HepG2 (cell line): ENCODE measurements around the gene SGMS1. TPM values are rescaled to one million over a fixed set of nuclear protein-coding genes. Genes with fewer than 3 reads are reported as not detected.

Source experiments
- ATAC-seq: fragments of 200-7000 bp; cut with Tn5 transposase; 3 replicates; pipeline ENCODE4 v1.9.1; 2020; ENCODE audit warnings: mild to moderate bottlenecking, moderate library complexity
- BruUV-seq: library from RNA; stranded (reverse); fragments of 400-500 nt; replicated peaks from 2 replicates; lab custom pipeline; 2021; lab: Mats Ljungman, UMichigan
- CTCF ChIA-PET: fragments of 300-600 bp; formaldehyde crosslinking; extraction: SDS; loops from one replicate; lab custom pipeline; 2021; ENCODE audit warnings: low total read pairs, inconsistent platforms, low intra/inter-chr PET ratio; lab: Yijun Ruan, JAX
- POLR2A ChIA-PET: fragments of 350-600 bp; sonication (Branson Sonifier 250); formaldehyde crosslinking; loops from one replicate; lab custom pipeline; 2020; ENCODE audit warnings: antibody characterized with exemption, inconsistent platforms; lab: Yijun Ruan, JAX
- DNase-seq: peaks from one replicate; pipeline ENCODE4 v3.0.0-alpha.2; 2015; ENCODE audit warnings: low spot score
- FAIRE-seq: peaks from 3 replicates; lab custom pipeline; 2011; peaks lifted over from hg19 to GRCh38; lab: Jason Lieb, UNC
- H2AFZ ChIP-seq: one replicate; pipeline ENCODE4 v1.6.1; 2011; ENCODE audit warnings: low read length, inconsistent platforms
- H3K27ac ChIP-seq: fragments of 300-600 bp; 3 replicates; pipeline ENCODE4 v1.8.0; 2011; ENCODE audit warnings: mixed run types, mild to moderate bottlenecking, mixed read lengths, low read length, inconsistent platforms; ENCODE audit not compliant: insufficient read depth; ENCODE audit errors: extremely low read length
- H3K27me3 ChIP-seq, 2 experiments: fragments of 200-600 bp in 1 of 2; 2 replicates in 1 of 2; 3 replicates in 1 of 2; pipeline versions ENCODE4 v1.6.0 to v1.8.0; 2011; ENCODE audit warnings: low read length in 2 of 2, mild to moderate bottlenecking in 2 of 2, moderate library complexity in 2 of 2, inconsistent platforms in 1 of 2; ENCODE audit not compliant: insufficient read depth in 2 of 2, control insufficient read depth in 1 of 2
- H3K36me3 ChIP-seq, 2 experiments: fragments of 200-600 bp in 1 of 2; replicated peaks in 1 of 2; 2 replicates in 1 of 2; 3 replicates in 1 of 2; pipeline versions ENCODE4 v1.5.1 to v1.8.0; 2011; ENCODE audit warnings: low read length in 2 of 2, inconsistent platforms in 1 of 2; ENCODE audit not compliant: insufficient read depth in 2 of 2, control insufficient read depth in 1 of 2
- H3K4me1 ChIP-seq: 2 replicates; pipeline ENCODE4 v1.5.1; 2012; ENCODE audit warnings: low read length, inconsistent platforms; ENCODE audit not compliant: insufficient read depth
- H3K4me2 ChIP-seq: 2 replicates; pipeline ENCODE4 v1.6.0; 2011; ENCODE audit warnings: low read depth, low read length, inconsistent platforms
- H3K4me3 ChIP-seq, 3 experiments: fragments of 200-600 bp in 1 of 3; sonication (generic), shearing (Covaris generic) in 1 of 3; replicated peaks in 1 of 3; 2 replicates each; pipeline ENCODE4 v1.5.1; 2011 to 2016; ENCODE audit warnings: low read length in 3 of 3, inconsistent platforms in 2 of 3, low read depth in 2 of 3, mild to moderate bottlenecking in 2 of 3, control low read depth in 1 of 3, mixed read lengths in 1 of 3; ENCODE audit not compliant: insufficient read depth in 1 of 3
- H3K79me2 ChIP-seq: one replicate; pipeline ENCODE4 v1.6.1; 2011; ENCODE audit warnings: low read length, inconsistent platforms; ENCODE audit not compliant: insufficient read depth
- H3K9ac ChIP-seq: 2 replicates; pipeline ENCODE4 v1.6.0; 2011; ENCODE audit warnings: mild to moderate bottlenecking, low read depth, low read length, inconsistent platforms; ENCODE audit not compliant: insufficient read depth
- H3K9me3 ChIP-seq: 2 replicates; pipeline ENCODE4 v1.5.1; 2012; ENCODE audit warnings: mild to moderate bottlenecking, low read length
- H4K20me1 ChIP-seq: 2 replicates; pipeline ENCODE4 v1.6.0; 2011; ENCODE audit warnings: inconsistent platforms, mild to moderate bottlenecking, low read length, moderate library complexity; ENCODE audit not compliant: insufficient read depth
- HDAC2 ChIP-seq: sonication (generic); formaldehyde crosslinking; IDR thresholded peaks from 2 replicates; pipeline ENCODE4 v1.4.0; 2020; ENCODE audit warnings: missing genetic modification reagents
- HNF4A ChIP-seq: sonication (generic); formaldehyde crosslinking; IDR thresholded peaks from 2 replicates; pipeline ENCODE4 v1.4.0; 2020; ENCODE audit warnings: missing genetic modification reagents
- KDM1A ChIP-seq: IDR thresholded peaks from 2 replicates; pipeline ENCODE4 v1.6.1; 2016; ENCODE audit warnings: missing compliant biosample characterization
- RCOR2 ChIP-seq: IDR thresholded peaks from 2 replicates; pipeline ENCODE4 v1.6.1; 2016; ENCODE audit warnings: missing biosample characterization, missing genetic modification reagents
- SALL1 ChIP-seq: sonication (generic); formaldehyde crosslinking; IDR thresholded peaks from 2 replicates; pipeline ENCODE4 v1.8.0; 2022; ENCODE audit warnings: mild to moderate bottlenecking, missing genetic modification reagents
- SOX13 ChIP-seq, 3 experiments: fragments of 450-650 bp in 1 of 3; sonication (generic) in 1 of 3; formaldehyde crosslinking in 1 of 3; IDR thresholded peaks in 2 of 3; conservative IDR thresholded peaks in 1 of 3; 2 replicates each; pipeline versions ENCODE4 v1.5.0 to v1.6.1; 2016 to 2020; ENCODE audit warnings: antibody characterized with exemption in 1 of 3, mild to moderate bottlenecking in 1 of 3, missing compliant biosample characterization in 1 of 3, missing genetic modification reagents in 1 of 3, moderate library complexity in 1 of 3
- TEAD3 ChIP-seq: optimal IDR thresholded peaks from 2 replicates; pipeline ENCODE3; 2016; ENCODE audit warnings: borderline replicate concordance
- YY1 ChIP-seq: IDR thresholded peaks from 2 replicates; pipeline ENCODE4 v1.6.1; 2011; ENCODE audit warnings: low read length, low read depth, moderate library complexity, mild to moderate bottlenecking; ENCODE audit not compliant: insufficient read depth, insufficient replicate concordance
- ZBTB33 ChIP-seq: sonication (generic); formaldehyde crosslinking; IDR thresholded peaks from 2 replicates; pipeline ENCODE4 v1.4.0; 2020; ENCODE audit warnings: missing genetic modification reagents
- ZBTB4 ChIP-seq: sonication (generic); formaldehyde crosslinking; IDR thresholded peaks from 2 replicates; pipeline ENCODE4 v1.4.0; 2020; ENCODE audit warnings: missing genetic modification reagents, mild to moderate bottlenecking, borderline replicate concordance
- ZMYM3 ChIP-seq: sonication (generic); formaldehyde crosslinking; IDR thresholded peaks from 2 replicates; pipeline ENCODE4 v1.5.1; 2020; ENCODE audit warnings: mild to moderate bottlenecking, missing genetic modification reagents
- ZNF691 ChIP-seq: sonication (generic); formaldehyde crosslinking; IDR thresholded peaks from 2 replicates; pipeline ENCODE4 v1.4.0; 2020; ENCODE audit warnings: missing genetic modification reagents, low read depth, mild to moderate bottlenecking, borderline replicate concordance
- ZNF768 ChIP-seq: sonication (generic); formaldehyde crosslinking; IDR thresholded peaks from 2 replicates; pipeline ENCODE4 v1.4.0; 2020; ENCODE audit warnings: missing genetic modification reagents
- WGBS: methylation state at CpG from one replicate; pipeline ENCODE4 v1.1.6; 2017; ENCODE audit warnings: low lambda C conversion rate; 5-methylcytosine and 5-hydroxymethylcytosine counted together
- in situ Hi-C: cut with HindIII; loops from 2 replicates; pipeline ENCODE4 v1.10.0; 2017; ENCODE audit warnings: low pct_unique_long_range_greater_than_20kb; ENCODE audit not compliant: extremely low pct_ligation_motif_present
- intact Hi-C: fragments of 100-400 bp; cut with micrococcal nuclease; formaldehyde crosslinking; loops from one replicate; pipeline ENCODE4 v1.10.0; 2022; ENCODE audit not compliant: unreplicated experiment
- polyA plus RNA-seq, 8 experiments: library from polyadenylated mRNA; depleted of rRNA in 3 of 8; stranded (reverse) in 7 of 8; unstranded in 1 of 8; fragments of >200 nt; fragmentation: Illumina TruSeq in 4 of 8; extraction: Trizol in 4 of 8; gene quantifications; 2 replicates each; pipeline versions ENCODE4 v1.2.1 to v1.2.3, GENCODE V29; 2011 to 2016; ENCODE audit warnings: low read depth in 4 of 8, missing spikeins in 1 of 8, mixed read lengths in 1 of 8; ENCODE audit not compliant: insufficient read depth in 1 of 8
- total RNA-seq, 5 experiments: library from RNA; depleted of rRNA; stranded (reverse); fragments of >200 nt; fragmentation: Illumina TruSeq; extraction: Trizol; gene quantifications; 2 replicates each; pipeline ENCODE4 v1.2.3, GENCODE V29; 2016; ENCODE audit warnings: low read depth in 1 of 5

Gene SGMS1
- total and polyA plus RNA-seq, 2 of the 13 experiments (the other 11 are each of a cell fraction or from before 2014, with no cell fraction given) = 6.5 to 15.1 TPM

- BruUV-seq = no TSS peak
- Histone ChIP-seq H3K27me3 (no peaks in the 10 kb centered on the region), H3K27ac (peak overlapping the region; percentile 35), H2AFZ (no peak overlapping the region), H3K4me2 (peak overlapping the region; percentile 30), H3K4me1 (peaks cover 78% of the 10 kb centered on the region), H3K4me3 (no peak overlapping the region), H3K79me2 (no peaks in the 10 kb centered on the region), H3K9me3 (no peaks in the 10 kb centered on the region), H3K36me3 (no peaks in the 10 kb centered on the region), H3K9ac (no peak overlapping the region), H4K20me1 (no peaks in the 10 kb centered on the region)
- ChIA-PET POLR2A (no interaction called here), CTCF (no interaction called here)
- in situ Hi-C loops (no loop called here), intact Hi-C loops (loop anchor here (2.0 kb wide), 1 partner anchor 32 kb away; no protein-coding TSS in a partner anchor)
- FAIRE-seq = no peak
- 74% methylated on average over 5 of the region's 5 CpGs for WGBS
- ATAC-seq = peak; percentile 80
- DNase-seq = peak; percentile 58
- TF ChIP-seq HNF4A (CRISPR knock-in tag) = 0 out of 2 replicates have a peak, but pooled peaks have one; percentile 6
- TF ChIP-seq KDM1A = peak; percentile 52; the same call in 1 of the 2 replicates
- TF ChIP-seq ZMYM3 (CRISPR knock-in tag) = peak; percentile 87
- 0 out of 2 replicates have a peak, but pooled peaks have one; percentile 22 for TF ChIP-seq RCOR2
- TF ChIP-seq ZNF768 (CRISPR knock-in tag) = peak; percentile 94
- TF ChIP-seq HDAC2 (CRISPR knock-in tag) = peak; percentile 28; the same call in 1 of the 2 replicates
- TF ChIP-seq ZNF691 = no peak
- TF ChIP-seq ZBTB33 = peak; percentile 33; the same call in 1 of the 2 replicates
- TF ChIP-seq ZBTB4 (CRISPR knock-in tag) = peak; percentile 84; the same call in 1 of the 2 replicates
- TF ChIP-seq SALL1 (CRISPR knock-in tag) = peak; percentile 53
- TF ChIP-seq TEAD3 (CRISPR knock-in tag) = peak; percentile 20
- no peak for TF ChIP-seq YY1
- no peak for TF ChIP-seq SOX13 (IDR thresholded peaks at IDR 0.05)
- peak in 1 of 2 experiments; percentile 57; a peak in 2 of 4 replicates for TF ChIP-seq SOX13 (CRISPR knock-in tag; conservative IDR thresholded peaks at IDR 0.05 in 1 of 2, IDR thresholded peaks at IDR 0.05 in 1 of 2)
Measured at GRCh38 chr10:50506861-50507573, 116.7 kb downstream of the SGMS1 start.
